NCI-H2196 treated with DMSO at 0.1 percent for 48 hours (cell line): ENCODE results near the gene PREX1.

Experiments used
- DNase-seq: peaks from one replicate; lab custom pipeline; 2025; ENCODE audit not compliant: unreplicated experiment; lab: John Stamatoyannopoulos, UW

The PREX1 gene

GRCh38 chr20:48595495-48596333, 232.1 kb downstream of the PREX1 start:
- no peak for DNase-seq

- DNase-seq, result no peak
Observed at GRCh38 chr20:48594533-48594932, 233.3 kb downstream of the PREX1 start.

- DNase-seq, result no peak
Observed at GRCh38 chr20:48592107-48592940, 235.5 kb downstream of the PREX1 start.

GRCh38 chr20:48586730-48587129, 241.1 kb downstream of the PREX1 start:
- DNase-seq, result no peak

- DNase-seq, result no peak
Observed at GRCh38 chr20:48585061-48585870, 242.5 kb downstream of the PREX1 start.

GRCh38 chr20:48584391-48585060, 243.3 kb downstream of the PREX1 start:
- DNase-seq, result no peak

- no peak for DNase-seq
Observed at GRCh38 chr20:48583801-48584200, 244.0 kb downstream of the PREX1 start.

- no peak for DNase-seq
Observed at GRCh38 chr20:48583171-48583570, 244.6 kb downstream of the PREX1 start.

GRCh38 chr20:48582673-48582985, 245.2 kb downstream of the PREX1 start:
- DNase-seq, result no peak

- no peak for DNase-seq
Observed at GRCh38 chr20:48581167-48581566, 246.6 kb downstream of the PREX1 start.

GRCh38 chr20:48578397-48579098, 249.3 kb downstream of the PREX1 start:
- no peak for DNase-seq

- no peak for DNase-seq
Observed at GRCh38 chr20:48577557-48577956, 250.2 kb downstream of the PREX1 start.

GRCh38 chr20:48574383-48574782, 253.4 kb downstream of the PREX1 start:
- DNase-seq, result peak; percentile 16
